ENCODE measurements around the gene IQSEC1. TPM values are rescaled to one million over a fixed set of nuclear protein-coding genes. Genes with fewer than 3 reads are reported as not detected.

IQSEC1 gene
- total and polyA plus RNA-seq, 10 of the 15 experiments (the other 5 are each of a cell fraction or from before 2014, with no cell fraction given), result 0.92 to 55.2 (median 8.5) TPM

DNA sequence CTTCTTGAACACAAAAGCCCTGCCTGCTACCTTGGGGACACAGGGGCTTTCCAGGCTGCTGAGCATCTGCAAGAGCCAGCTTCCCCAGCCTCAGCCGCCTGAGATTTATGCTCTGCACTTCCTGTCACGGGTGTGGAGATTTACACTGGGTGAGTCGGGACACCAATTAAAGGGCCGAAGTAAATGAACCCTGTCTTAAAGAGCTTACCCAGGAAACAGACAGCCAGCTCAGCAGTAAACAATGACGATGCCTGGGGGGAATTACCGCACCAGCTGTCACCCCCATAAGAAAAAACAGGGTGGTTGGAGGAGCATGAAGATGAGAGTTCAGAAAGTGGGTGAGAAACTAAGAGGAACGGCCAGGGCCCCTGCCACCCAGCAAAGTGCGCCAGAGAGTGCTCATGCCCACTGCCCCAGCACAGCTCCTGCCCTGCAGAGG lies 37.5 kb upstream of the IQSEC1 start (continued):
- TF ChIP-seq RAD51 (IDR thresholded peaks at IDR 0.05), result no peak
- no peak for TF ChIP-seq DPF2 (IDR thresholded peaks at IDR 0.05)
- TF ChIP-seq SUPT20H (IDR thresholded peaks at IDR 0.05; ENCODE audit: borderline replicate concordance, control insufficient read depth, low read depth, low read length), result no peak
- TF ChIP-seq EZH2 (IDR thresholded peaks at IDR 0.05; ENCODE audit: borderline replicate concordance, control insufficient read depth, low read depth, low read length), result no peak
- TF ChIP-seq NFYA (IDR thresholded peaks at IDR 0.05; ENCODE audit: borderline replicate concordance, low read depth, low read length), result no peak
- TF ChIP-seq, protein P1, sequence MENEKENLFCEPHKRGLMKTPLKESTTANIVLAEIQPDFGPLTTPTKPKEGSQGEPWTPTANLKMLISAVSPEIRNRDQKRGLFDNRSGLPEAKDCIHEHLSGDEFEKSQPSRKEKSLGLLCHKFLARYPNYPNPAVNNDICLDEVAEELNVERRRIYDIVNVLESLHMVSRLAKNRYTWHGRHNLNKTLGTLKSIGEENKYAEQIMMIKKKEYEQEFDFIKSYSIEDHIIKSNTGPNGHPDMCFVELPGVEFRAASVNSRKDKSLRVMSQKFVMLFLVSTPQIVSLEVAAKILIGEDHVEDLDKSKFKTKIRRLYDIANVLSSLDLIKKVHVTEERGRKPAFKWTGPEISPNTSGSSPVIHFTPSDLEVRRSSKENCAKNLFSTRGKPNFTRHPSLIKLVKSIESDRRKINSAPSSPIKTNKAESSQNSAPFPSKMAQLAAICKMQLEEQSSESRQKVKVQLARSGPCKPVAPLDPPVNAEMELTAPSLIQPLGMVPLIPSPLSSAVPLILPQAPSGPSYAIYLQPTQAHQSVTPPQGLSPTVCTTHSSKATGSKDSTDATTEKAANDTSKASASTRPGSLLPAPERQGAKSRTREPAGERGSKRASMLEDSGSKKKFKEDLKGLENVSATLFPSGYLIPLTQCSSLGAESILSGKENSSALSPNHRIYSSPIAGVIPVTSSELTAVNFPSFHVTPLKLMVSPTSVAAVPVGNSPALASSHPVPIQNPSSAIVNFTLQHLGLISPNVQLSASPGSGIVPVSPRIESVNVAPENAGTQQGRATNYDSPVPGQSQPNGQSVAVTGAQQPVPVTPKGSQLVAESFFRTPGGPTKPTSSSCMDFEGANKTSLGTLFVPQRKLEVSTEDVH (IDR thresholded peaks at IDR 0.05; ENCODE audit: low read depth, partially characterized antibody), result no peak
- TF ChIP-seq KDM1A (IDR thresholded peaks at IDR 0.05; ENCODE audit: borderline replicate concordance), result no peak
- TF ChIP-seq JUNB (IDR thresholded peaks at IDR 0.05), result no peak
- no peak for TF ChIP-seq IRF4 (IDR thresholded peaks at IDR 0.05; ENCODE audit: low read depth, low read length)
- TF ChIP-seq ZBED1 (IDR thresholded peaks at IDR 0.05; ENCODE audit: borderline replicate concordance), result no peak
- TF ChIP-seq HDAC6 (IDR thresholded peaks at IDR 0.05; ENCODE audit: unreplicated experiment), result no peak
- no peak for TF ChIP-seq ZNF622 (IDR thresholded peaks at IDR 0.05)
- TF ChIP-seq FOXK2 (IDR thresholded peaks at IDR 0.05), result no peak
- no peak for TF ChIP-seq POLR2A (IDR thresholded peaks at IDR 0.05; ENCODE audit: low read depth, low read length)
- TF ChIP-seq, protein P2, sequence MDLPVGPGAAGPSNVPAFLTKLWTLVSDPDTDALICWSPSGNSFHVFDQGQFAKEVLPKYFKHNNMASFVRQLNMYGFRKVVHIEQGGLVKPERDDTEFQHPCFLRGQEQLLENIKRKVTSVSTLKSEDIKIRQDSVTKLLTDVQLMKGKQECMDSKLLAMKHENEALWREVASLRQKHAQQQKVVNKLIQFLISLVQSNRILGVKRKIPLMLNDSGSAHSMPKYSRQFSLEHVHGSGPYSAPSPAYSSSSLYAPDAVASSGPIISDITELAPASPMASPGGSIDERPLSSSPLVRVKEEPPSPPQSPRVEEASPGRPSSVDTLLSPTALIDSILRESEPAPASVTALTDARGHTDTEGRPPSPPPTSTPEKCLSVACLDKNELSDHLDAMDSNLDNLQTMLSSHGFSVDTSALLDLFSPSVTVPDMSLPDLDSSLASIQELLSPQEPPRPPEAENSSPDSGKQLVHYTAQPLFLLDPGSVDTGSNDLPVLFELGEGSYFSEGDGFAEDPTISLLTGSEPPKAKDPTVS (IDR thresholded peaks at IDR 0.05; ENCODE audit: low read depth, low read length), result no peak
- TF ChIP-seq ZNF207 (IDR thresholded peaks at IDR 0.05; ENCODE audit: borderline replicate concordance), result no peak
- no peak for TF ChIP-seq IKZF1 (conservative IDR thresholded peaks at IDR 0.05)
- TF ChIP-seq NR2C2 (IDR thresholded peaks at IDR 0.05; ENCODE audit: borderline replicate concordance, control insufficient read depth, insufficient read length, low read depth), result no peak
- TF ChIP-seq EED (IDR thresholded peaks at IDR 0.05; ENCODE audit: low read depth), result no peak
- no peak for TF ChIP-seq PML (IDR thresholded peaks at IDR 0.05; ENCODE audit: low read length)
- TF ChIP-seq ZSCAN29 (IDR thresholded peaks at IDR 0.05), result no peak
- TF ChIP-seq CHD1 (IDR thresholded peaks at IDR 0.05; ENCODE audit: low read depth, low read length), result no peak
- no peak for TF ChIP-seq NFYB (IDR thresholded peaks at IDR 0.05; ENCODE audit: insufficient read depth, low read depth, low read length)
- no peak for TF ChIP-seq SUZ12 (IDR thresholded peaks at IDR 0.05; ENCODE audit: unreplicated experiment)
- TF ChIP-seq RFX5 (IDR thresholded peaks at IDR 0.05; ENCODE audit: low read depth, low read length), result no peak
- no peak for TF ChIP-seq MEF2A (IDR thresholded peaks at IDR 0.05; ENCODE audit: insufficient read depth, low read depth, low read length)
- TF ChIP-seq, protein P3, sequence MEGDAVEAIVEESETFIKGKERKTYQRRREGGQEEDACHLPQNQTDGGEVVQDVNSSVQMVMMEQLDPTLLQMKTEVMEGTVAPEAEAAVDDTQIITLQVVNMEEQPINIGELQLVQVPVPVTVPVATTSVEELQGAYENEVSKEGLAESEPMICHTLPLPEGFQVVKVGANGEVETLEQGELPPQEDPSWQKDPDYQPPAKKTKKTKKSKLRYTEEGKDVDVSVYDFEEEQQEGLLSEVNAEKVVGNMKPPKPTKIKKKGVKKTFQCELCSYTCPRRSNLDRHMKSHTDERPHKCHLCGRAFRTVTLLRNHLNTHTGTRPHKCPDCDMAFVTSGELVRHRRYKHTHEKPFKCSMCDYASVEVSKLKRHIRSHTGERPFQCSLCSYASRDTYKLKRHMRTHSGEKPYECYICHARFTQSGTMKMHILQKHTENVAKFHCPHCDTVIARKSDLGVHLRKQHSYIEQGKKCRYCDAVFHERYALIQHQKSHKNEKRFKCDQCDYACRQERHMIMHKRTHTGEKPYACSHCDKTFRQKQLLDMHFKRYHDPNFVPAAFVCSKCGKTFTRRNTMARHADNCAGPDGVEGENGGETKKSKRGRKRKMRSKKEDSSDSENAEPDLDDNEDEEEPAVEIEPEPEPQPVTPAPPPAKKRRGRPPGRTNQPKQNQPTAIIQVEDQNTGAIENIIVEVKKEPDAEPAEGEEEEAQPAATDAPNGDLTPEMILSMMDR (IDR thresholded peaks at IDR 0.05 in 2 of 3, conservative IDR thresholded peaks at IDR 0.05 in 1 of 3; ENCODE audit: control insufficient read depth in 2 of 3, extremely low read depth in 1 of 3, insufficient read depth in 1 of 3, low read depth in 3 of 3, low read length in 3 of 3), result no peak
- no peak for TF ChIP-seq FOXM1 (IDR thresholded peaks at IDR 0.05; ENCODE audit: low read depth, low read length)
- no peak for TF ChIP-seq NFXL1 (IDR thresholded peaks at IDR 0.05; ENCODE audit: borderline replicate concordance)

All from GM12878 (cell line).